Calu3 (cell line): ENCODE measurements around the gene FANCI. TPM values are rescaled to one million over a fixed set of nuclear protein-coding genes. Genes with fewer than 3 reads are reported as not detected.
A peak's percentile ranks its signal among the peaks of the same experiment; 100 is the strongest.

Source experiments
- BruUV-seq: library from RNA; stranded (reverse); fragments of 400-500 nt; replicated peaks from 2 replicates; lab custom pipeline; 2021; lab: Mats Ljungman, UMichigan
- CTCF ChIA-PET: fragments of 300-600 bp; sonication (Branson Sonifier 250); formaldehyde crosslinking; loops from one replicate; lab custom pipeline; 2022; ENCODE audit warnings: antibody characterized with exemption; lab: Charles Lee
- DNase-seq: peaks from one replicate; pipeline ENCODE4 v3.0.0; 2022
- H3K27ac Mint-ChIP-seq: one replicate; pipeline ENCODE4 v1.8.0; 2022; ENCODE audit warnings: mixed read lengths; ENCODE audit not compliant: unreplicated experiment
- H3K27me3 Mint-ChIP-seq: one replicate; pipeline ENCODE4 v1.8.0; 2022; ENCODE audit warnings: mixed read lengths; ENCODE audit not compliant: unreplicated experiment
- H3K36me3 Mint-ChIP-seq: one replicate; pipeline ENCODE4 v1.8.0; 2022; ENCODE audit warnings: mild to moderate bottlenecking, moderate library complexity, mixed read lengths; ENCODE audit not compliant: insufficient read depth, unreplicated experiment
- H3K4me1 Mint-ChIP-seq: one replicate; pipeline ENCODE4 v1.8.0; 2022; ENCODE audit warnings: mild to moderate bottlenecking, low read depth, mixed read lengths; ENCODE audit not compliant: unreplicated experiment
- H3K4me3 Mint-ChIP-seq: one replicate; pipeline ENCODE4 v1.8.0; 2022; ENCODE audit warnings: mild to moderate bottlenecking, low read depth, moderate library complexity, mixed read lengths; ENCODE audit not compliant: unreplicated experiment
- H3K9me3 Mint-ChIP-seq: one replicate; pipeline ENCODE4 v1.8.0; 2022; ENCODE audit warnings: low read depth, mixed read lengths; ENCODE audit not compliant: unreplicated experiment
- CTCF ChIP-seq: fragments of 200-600 bp; IDR thresholded peaks from one replicate; pipeline ENCODE4 v1.8.0; 2022; ENCODE audit warnings: antibody characterized with exemption; ENCODE audit not compliant: unreplicated experiment
- intact Hi-C: fragments of 100-400 bp; cut with micrococcal nuclease; formaldehyde crosslinking; loops from one replicate; pipeline ENCODE4 v1.10.0; 2022; ENCODE audit not compliant: unreplicated experiment
- total RNA-seq: library from RNA; stranded (reverse); gene quantifications from 2 replicates; pipeline ENCODE4 v1.2.3, GENCODE V29; 2022

The FANCI gene
- total RNA-seq, 1 experiment from 2014 or later = 138 TPM

DNA sequence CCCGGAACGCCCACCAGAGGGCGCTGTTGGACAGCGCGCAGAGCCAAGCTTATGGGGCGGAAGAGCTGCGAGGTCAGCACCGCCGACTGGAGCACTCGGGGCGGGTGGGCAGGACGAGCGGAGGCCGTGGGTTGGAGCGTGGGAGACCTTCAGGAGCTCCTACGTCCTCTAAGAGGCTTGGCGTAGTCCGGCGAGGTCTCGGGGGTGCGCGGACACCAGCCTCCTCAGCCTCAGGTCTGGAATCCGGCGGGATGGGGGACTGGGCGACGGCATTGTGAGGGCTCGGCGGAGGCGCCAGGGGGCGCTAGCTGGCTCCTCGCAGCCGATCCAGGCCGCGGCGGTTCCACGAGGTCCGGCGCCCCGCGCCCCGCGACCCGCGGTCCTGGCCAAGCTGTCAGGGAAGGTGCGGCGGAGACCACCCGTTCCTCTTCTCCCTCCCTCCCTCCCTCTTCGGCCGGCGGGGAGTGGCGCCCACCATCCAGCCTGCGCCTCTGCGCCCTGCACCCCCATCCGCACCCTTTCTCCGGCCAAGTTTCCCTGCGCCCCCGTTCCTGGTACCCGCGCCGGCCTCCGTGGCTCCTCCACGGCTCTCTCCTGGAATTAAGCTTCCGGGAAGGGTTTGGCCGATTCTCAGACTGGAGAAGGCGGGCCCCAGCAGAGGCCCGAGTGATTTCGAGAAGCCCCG is 115.1 kb downstream of the FANCI start:
- Mint-ChIP-seq H3K27me3 (peaks cover 100% of the 10 kb centered on the region), H3K36me3 (peaks cover 6% of the 10 kb centered on the region), H3K9me3 (no peaks in the 10 kb centered on the region), H3K27ac (no peak overlapping the region), H3K4me1 (peaks cover 8% of the 10 kb centered on the region), H3K4me3 (peak overlapping the region; percentile 68)
- BruUV-seq = no TSS peak
- intact Hi-C loops = loop anchor here (1.0 to 5.0 kb wide), 3 partner anchors 38 to 198 kb away; no protein-coding TSS in a partner anchor
- CTCF ChIA-PET = interaction anchor here (0.6 to 4.5 kb wide), 24 partner anchors 10 to 144 kb away, joined by 3 to 54 read pairs (median 5); partner anchors contain the start of genes FANCI and POLG
- TF ChIP-seq CTCF = peak; percentile 98
- peak; percentile 87 for DNase-seq

DNA sequence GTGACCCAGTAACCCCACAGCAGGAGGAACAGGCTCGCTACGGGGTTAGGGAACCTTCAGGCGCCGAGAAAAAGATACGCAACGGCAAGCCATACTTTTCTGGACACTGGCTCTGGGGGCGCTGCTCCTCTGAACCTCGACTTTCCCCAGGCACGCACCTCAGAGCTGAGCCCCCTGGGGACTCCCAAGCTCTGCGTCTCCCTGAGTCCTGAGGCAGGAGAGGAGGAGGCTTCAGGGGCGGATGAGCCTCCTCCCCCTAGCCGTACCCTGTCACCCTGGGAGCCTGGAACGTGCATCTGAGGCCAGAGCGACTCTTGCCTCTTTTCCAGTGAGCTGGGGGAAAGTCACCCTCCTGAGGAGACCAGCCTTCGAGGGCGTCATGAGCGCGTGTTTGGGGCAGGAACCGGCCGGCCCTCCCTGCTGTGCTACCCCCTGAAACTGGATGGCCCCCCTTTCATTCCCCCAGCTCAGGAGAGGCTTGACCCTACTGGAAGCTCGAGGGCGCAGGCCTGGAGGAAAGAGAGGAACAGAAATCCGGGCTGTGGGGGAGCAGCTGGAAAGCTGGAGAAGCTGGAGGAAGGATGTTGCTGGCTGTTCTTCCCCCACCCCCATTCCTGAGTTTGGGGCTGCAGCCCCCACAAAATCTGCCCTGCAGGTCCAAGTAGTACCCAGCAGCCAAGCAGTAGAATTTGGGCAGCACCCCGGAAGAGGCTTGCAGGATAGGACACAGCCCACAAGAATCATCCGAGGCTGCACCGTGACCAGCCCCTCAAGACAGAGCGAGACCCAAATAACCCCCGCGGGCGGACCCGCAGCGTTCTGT is 115.9 kb downstream of the FANCI start:
- H3K36me3 Mint-ChIP-seq = peaks cover 6% of the 10 kb centered on the region
- H3K4me1 Mint-ChIP-seq = peaks cover 8% of the 10 kb centered on the region
- H3K4me3 Mint-ChIP-seq = no peak overlapping the region
- no peaks in the 10 kb centered on the region for H3K9me3 Mint-ChIP-seq
- H3K27me3 Mint-ChIP-seq = peaks cover 100% of the 10 kb centered on the region
- no peak for TF ChIP-seq CTCF
- CTCF ChIA-PET = interaction anchor here (0.7 to 4.5 kb wide), 20 partner anchors 9 to 126 kb away, joined by 3 to 54 read pairs (median 6); partner anchors contain the start of genes FANCI and POLG
- no TSS peak for BruUV-seq
- intact Hi-C loops = loop anchor here (5.0 kb wide), 2 partner anchors 38 to 198 kb away; no protein-coding TSS in a partner anchor
- no peak overlapping the region for H3K27ac Mint-ChIP-seq
- no peak for DNase-seq

DNA sequence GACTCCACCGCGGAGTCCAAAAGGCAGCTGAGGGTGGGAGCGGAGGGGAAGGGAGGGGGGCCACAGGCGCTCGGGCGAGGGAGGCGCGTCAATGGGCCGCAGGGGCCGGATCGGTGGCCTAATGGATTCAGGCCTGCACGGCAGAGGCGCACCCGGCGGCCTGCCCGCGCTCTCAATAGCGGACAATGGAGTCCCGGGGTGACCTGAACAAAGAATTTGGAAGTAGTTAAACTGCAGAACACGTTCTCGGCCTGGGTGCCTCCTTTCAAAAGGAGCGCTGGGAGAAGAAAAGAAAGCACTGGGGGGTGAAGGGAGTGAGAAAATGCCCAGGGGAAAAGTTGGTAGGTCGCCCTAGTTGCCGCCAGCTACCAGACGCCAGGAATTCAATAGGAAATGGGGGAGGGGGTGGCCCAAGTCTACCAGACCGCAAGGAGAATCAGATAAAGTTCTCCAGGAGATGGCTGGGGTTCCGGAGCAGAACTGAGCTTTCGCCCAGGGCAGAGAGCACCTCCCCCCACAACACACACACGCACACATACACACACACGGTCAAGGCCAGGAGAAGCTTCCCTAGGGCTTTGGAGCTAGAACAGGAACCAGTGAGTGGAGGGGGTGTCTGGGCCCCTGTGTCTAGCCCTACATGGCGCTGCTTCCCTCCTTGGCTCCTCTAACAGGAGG is 116.7 kb downstream of the FANCI start:
- no TSS peak for BruUV-seq
- Mint-ChIP-seq H3K4me1 (peaks cover 8% of the 10 kb centered on the region), H3K27me3 (peaks cover 100% of the 10 kb centered on the region), H3K9me3 (no peaks in the 10 kb centered on the region), H3K27ac (no peak overlapping the region), H3K4me3 (no peak overlapping the region), H3K36me3 (peaks cover 6% of the 10 kb centered on the region)
- CTCF ChIA-PET = interaction anchor here (0.6 to 4.5 kb wide), 7 partner anchors 16 to 111 kb away, joined by 3 to 54 read pairs (median 9); no protein-coding TSS in a partner anchor
- no peak for DNase-seq
- TF ChIP-seq CTCF = no peak
- intact Hi-C loops = no loop called here
